D341Med (cell line): ENCODE measurements around the gene SAMD3.
"Not testable (repeated sequence)": the region's sequence is repeated elsewhere in the genome, so short reads cannot be mapped to it uniquely, and the experiment has no call there.

Experiments
- DNase-seq: peaks from one replicate; pipeline ENCODE4 v3.0.0; 2012; ENCODE audit warnings: low spot score

SAMD3 gene

DNA sequence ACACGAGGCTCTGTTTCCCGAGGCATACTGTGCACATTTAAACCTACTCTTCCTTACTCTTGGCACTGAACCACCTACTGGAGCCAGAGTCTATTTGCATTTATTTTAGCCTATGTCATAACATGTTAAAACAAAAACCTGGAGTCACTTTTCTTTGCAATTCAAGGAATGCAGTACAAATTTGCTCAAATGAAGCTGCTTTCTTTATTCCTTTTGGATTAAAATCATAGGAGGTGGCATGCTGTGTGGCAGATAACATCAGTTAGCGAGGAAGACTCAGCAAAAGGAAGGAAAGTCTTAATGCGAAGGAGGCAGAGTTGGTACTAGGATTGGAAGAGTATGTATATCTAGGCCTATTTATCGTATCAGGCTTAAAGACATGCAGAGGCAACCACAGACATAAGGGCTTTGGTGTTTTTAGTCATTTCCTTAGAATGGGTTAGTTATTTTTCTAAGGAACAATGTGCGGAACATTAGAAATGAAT, 92.9 kb downstream of the SAMD3 start:
- DNase-seq: no peak

DNA sequence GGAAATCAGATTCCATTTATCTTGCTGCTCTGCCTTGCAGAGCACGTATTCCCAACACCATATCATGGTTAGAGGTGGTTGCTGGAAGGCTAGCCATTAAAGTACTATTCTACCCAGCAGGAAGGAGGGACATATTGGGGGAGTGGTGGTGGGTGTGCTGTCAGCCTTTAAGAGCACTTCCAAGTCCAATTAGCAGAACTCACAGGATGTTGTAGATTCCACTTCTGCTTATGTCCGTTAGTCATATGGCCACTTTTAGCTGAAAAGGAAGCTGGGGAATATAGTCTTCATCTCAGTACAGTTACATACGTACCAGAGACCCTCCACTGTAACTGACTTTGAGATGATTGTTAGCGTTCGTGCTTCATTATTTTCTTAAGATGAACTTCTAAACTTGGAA, 94.4 kb downstream of the SAMD3 start:
- no peak for DNase-seq

GRCh38 chr6:130127195-130127594, 95.6 kb downstream of the SAMD3 start:
- DNase-seq: no peak

DNA sequence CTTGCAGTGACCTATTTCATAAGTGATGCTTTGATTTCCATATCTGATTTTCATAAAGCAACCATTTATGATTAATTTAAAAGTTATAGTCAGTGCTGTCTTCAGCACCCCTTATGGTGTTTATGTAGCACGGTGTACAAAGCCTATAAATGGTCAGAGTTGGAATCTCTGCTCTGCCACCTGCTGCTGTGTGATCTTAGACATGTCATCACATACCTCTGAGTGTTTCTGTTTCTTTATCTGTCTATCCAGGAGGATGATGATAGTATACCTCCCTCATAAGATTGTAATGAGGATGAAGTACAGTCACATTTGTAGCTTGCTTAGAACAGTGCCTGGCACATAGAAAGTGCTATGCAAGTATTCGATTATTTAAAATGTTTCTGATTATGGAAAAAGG, 100.5 kb downstream of the SAMD3 start:
- no peak for DNase-seq

GRCh38 chr6:130120731-130121130, 102.0 kb downstream of the SAMD3 start:
- DNase-seq: no peak

GRCh38 chr6:130119211-130119610, 103.5 kb downstream of the SAMD3 start:
- no peak for DNase-seq

GRCh38 chr6:130118236-130118635, 104.5 kb downstream of the SAMD3 start:
- no peak for DNase-seq

DNA sequence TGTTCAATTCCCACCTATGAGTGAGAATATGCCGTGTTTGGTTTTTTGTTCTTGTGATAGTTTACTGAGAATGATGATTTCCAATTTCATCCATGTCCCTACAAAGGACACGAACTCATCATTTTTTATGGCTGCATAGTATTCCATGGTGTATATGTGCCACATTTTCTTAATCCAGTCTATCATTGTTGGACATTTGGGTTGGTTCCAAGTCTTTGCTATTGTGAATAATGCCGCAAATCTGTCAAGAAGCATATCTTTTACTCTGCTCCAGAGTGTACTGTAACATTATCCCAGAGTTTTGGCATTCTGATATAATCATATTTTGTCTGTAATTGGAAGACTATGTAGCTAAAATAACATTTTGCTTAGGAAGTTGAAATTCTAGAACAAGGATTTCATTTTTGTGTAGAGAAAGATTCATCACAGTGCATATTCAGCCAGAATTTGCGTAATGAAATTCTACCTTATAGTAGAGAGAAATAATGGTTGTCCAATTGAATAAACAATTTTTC, 105.5 kb downstream of the SAMD3 start:
- DNase-seq: not testable (repeated sequence)

- DNase-seq: no peak
Observed at GRCh38 chr6:130116273-130116672, 106.5 kb downstream of the SAMD3 start.

- no peak for DNase-seq
Observed at GRCh38 chr6:130115036-130115435, 107.7 kb downstream of the SAMD3 start.

- DNase-seq: no peak
Observed at GRCh38 chr6:130113201-130113710, 109.5 kb downstream of the SAMD3 start.

GRCh38 chr6:130111031-130111430, 111.7 kb downstream of the SAMD3 start:
- no peak for DNase-seq

GRCh38 chr6:130107710-130108109, 115.0 kb downstream of the SAMD3 start:
- DNase-seq: no peak

- no peak for DNase-seq
Observed at GRCh38 chr6:130105996-130106704, 116.6 kb downstream of the SAMD3 start.

GRCh38 chr6:130099119-130099518, 123.6 kb downstream of the SAMD3 start:
- DNase-seq: no peak

GRCh38 chr6:130098317-130098716, 124.4 kb downstream of the SAMD3 start:
- DNase-seq: no peak
